Lower lobe of right lung (tissue), 2 donors: ENCODE data around the gene MRPL10. TPM values are rescaled to one million over a fixed set of nuclear protein-coding genes. Genes with fewer than 3 reads are reported as not detected.

Experiments used
- ATAC-seq, 2 donors: fragments of 200-7000 bp; cut with Tn5 transposase; one replicate each; pipeline ENCODE4 v1.9.1; 2020 to 2022; ENCODE audit warnings: mild to moderate bottlenecking in 2 of 2, moderate library complexity in 2 of 2
- DNase-seq: peaks from one replicate; pipeline ENCODE4 v3.0.0-alpha.2; 2020
- H3K27ac ChIP-seq: fragments of 200-600 bp; one replicate; pipeline ENCODE4 v1.8.0; 2022
- H3K27me3 ChIP-seq: fragments of 200-600 bp; one replicate; pipeline ENCODE4 v1.8.0; 2022; ENCODE audit warnings: low read depth
- H3K36me3 ChIP-seq: fragments of 200-600 bp; one replicate; pipeline ENCODE4 v1.8.0; 2022; ENCODE audit warnings: mild to moderate bottlenecking
- H3K4me1 ChIP-seq: fragments of 200-600 bp; one replicate; pipeline ENCODE4 v1.8.0; 2022
- H3K4me3 ChIP-seq: fragments of 200-600 bp; one replicate; pipeline ENCODE4 v1.8.0; 2022; ENCODE audit warnings: mild to moderate bottlenecking
- H3K9me3 ChIP-seq: fragments of 200-600 bp; one replicate; pipeline ENCODE4 v1.8.0; 2022
- CTCF ChIP-seq: fragments of 200-600 bp; IDR thresholded peaks from one replicate; pipeline ENCODE4 v1.8.0; 2022; ENCODE audit warnings: antibody characterized with exemption, mild to moderate bottlenecking
- intact Hi-C: fragments of 100-400 bp; cut with DNase I; formaldehyde crosslinking; loops from one replicate; pipeline ENCODE4 v1.11.0; 2022
- total RNA-seq: library from RNA; stranded (reverse); fragmentation: NEBNext Ultra II Directional; extraction: Animal tissue kit (Norgen Biotek cat#: 25700); gene quantifications from one replicate; pipeline ENCODE4 v1.2.1, GENCODE V29; 2021
- donor health status: DM: no; HTN: yes; CAD: no; lungs with severe emphysema.

MRPL10 gene
- total RNA-seq, 1 donor from 2014 or later = 33.2 TPM

GRCh38 chr17:47836601-47837000 is 5.3 kb upstream of the MRPL10 start:
- H3K9me3 ChIP-seq = no peaks in the 10 kb centered on the region
- DNase-seq (no peak), ATAC-seq (no peak)
- H3K27me3 ChIP-seq = no peaks in the 10 kb centered on the region
- no peak overlapping the region for H3K27ac ChIP-seq
- H3K36me3 ChIP-seq = peaks cover 30% of the 10 kb centered on the region
- intact Hi-C loops = no loop called here
- peaks cover 40% of the 10 kb centered on the region for H3K4me1 ChIP-seq
- no peak for TF ChIP-seq CTCF
- H3K4me3 ChIP-seq = no peak overlapping the region

DNA sequence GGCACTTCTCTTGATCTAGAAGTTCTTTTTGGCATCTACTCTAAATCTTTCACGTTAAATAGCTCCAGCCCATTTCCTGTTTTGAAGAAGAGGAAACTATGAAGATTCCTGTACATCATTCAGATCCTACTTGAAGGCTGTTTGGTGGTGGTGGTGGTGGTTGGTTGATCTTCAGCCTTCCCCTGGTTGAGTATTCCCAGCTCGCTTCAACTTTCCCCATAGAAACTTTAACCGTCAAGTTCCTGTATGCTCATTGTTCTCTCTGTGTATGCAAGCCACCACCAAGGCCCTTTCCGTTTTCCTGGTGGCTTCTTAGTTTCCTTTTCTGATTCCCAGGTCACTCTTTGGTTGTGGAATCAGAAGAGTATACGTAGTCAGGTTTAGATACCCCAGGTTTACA is 3.4 kb upstream of the MRPL10 start:
- Histone ChIP-seq H3K9me3 (no peaks in the 10 kb centered on the region), H3K27me3 (no peaks in the 10 kb centered on the region), H3K4me3 (no peak overlapping the region), H3K4me1 (peaks cover 39% of the 10 kb centered on the region), H3K27ac (peak overlapping the region; percentile 57), H3K36me3 (peaks cover 30% of the 10 kb centered on the region)
- intact Hi-C loops = no loop called here
- no peak for TF ChIP-seq CTCF
- ATAC-seq (no peak), DNase-seq (no peak)

- Histone ChIP-seq H3K9me3 (no peaks in the 10 kb centered on the region), H3K27ac (peak overlapping the region; percentile 82), H3K4me1 (peaks cover 30% of the 10 kb centered on the region), H3K4me3 (peak overlapping the region; percentile 86), H3K27me3 (no peaks in the 10 kb centered on the region), H3K36me3 (peaks cover 36% of the 10 kb centered on the region)
- DNase-seq (no peak), ATAC-seq (peak; percentile 32 to 40)
- intact Hi-C loops = no loop called here
- TF ChIP-seq CTCF = no peak
These were observed 590 bp upstream of the MRPL10 start for GRCh38 chr17:47831934-47832327.

- ATAC-seq = no peak
- Histone ChIP-seq H3K4me1 (peaks cover 30% of the 10 kb centered on the region), H3K36me3 (peaks cover 37% of the 10 kb centered on the region), H3K27ac (peak overlapping the region; percentile 82), H3K4me3 (peak overlapping the region; percentile 86), H3K9me3 (no peaks in the 10 kb centered on the region), H3K27me3 (no peaks in the 10 kb centered on the region)
- no peak for DNase-seq
- intact Hi-C loops = no loop called here
- no peak for TF ChIP-seq CTCF
These were observed 842 bp downstream of the MRPL10 start for GRCh38 chr17:47830396-47831002.

DNA sequence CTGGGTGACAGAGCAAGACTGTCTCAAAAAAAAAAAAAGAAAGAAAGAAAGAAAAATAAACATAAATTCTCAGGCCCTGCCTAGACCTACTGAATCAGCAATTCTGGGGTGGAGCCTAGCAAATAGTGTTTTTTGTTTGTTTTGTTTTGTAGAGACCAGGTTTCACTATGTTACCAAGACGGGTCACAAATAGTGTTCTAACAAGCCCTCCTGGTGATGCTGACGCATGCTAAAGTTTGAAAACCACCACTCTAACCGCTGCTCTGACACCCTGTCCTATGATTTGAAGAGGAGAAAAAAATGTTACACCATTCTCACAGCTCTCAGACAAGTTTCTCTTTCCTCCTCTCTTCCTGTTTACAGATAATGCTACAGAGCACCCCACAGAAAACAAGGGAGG is 1.5 kb downstream of the MRPL10 start:
- no peaks in the 10 kb centered on the region for H3K9me3 ChIP-seq
- peaks cover 30% of the 10 kb centered on the region for H3K4me1 ChIP-seq
- no peaks in the 10 kb centered on the region for H3K27me3 ChIP-seq
- no peak overlapping the region for H3K27ac ChIP-seq
- intact Hi-C loops = no loop called here
- H3K36me3 ChIP-seq = peaks cover 39% of the 10 kb centered on the region
- no peak for TF ChIP-seq CTCF
- peak in 1 of 2 donors; percentile 3 for ATAC-seq
- DNase-seq = no peak
- H3K4me3 ChIP-seq = no peak overlapping the region

GRCh38 chr17:47823519-47823918 is 7.8 kb downstream of the MRPL10 start:
- ATAC-seq = no peak
- TF ChIP-seq CTCF = no peak
- H3K27ac ChIP-seq = no peak overlapping the region

More at GRCh38 chr17:47823519-47823918, 7.8 kb downstream of the MRPL10 start:
- Histone ChIP-seq H3K4me3 (no peak overlapping the region), H3K4me1 (peaks cover 31% of the 10 kb centered on the region), H3K9me3 (no peaks in the 10 kb centered on the region), H3K36me3 (peaks cover 62% of the 10 kb centered on the region), H3K27me3 (no peaks in the 10 kb centered on the region)
- intact Hi-C loops = no loop called here
- no peak for DNase-seq
